Activated CD4-positive, alpha-beta T cell treated with anti-CD3 and anti-CD28 coated beads, Interleukin-2, amount 50 U/mL, for 1 hour (primary cell): Measurements from ENCODE around the gene KCMF1.
A peak's percentile ranks its signal among the peaks of the same experiment; 100 is the strongest.

Source experiments
- DNase-seq: peaks from one replicate; pipeline ENCODE4 v3.0.0-alpha.2; 2020

The KCMF1 gene

GRCh38 chr2:84956334-84957297 lies 14.3 kb upstream of the KCMF1 start:
- DNase-seq, result no peak

GRCh38 chr2:84957771-84958134 lies 13.2 kb upstream of the KCMF1 start:
- no peak for DNase-seq

- DNase-seq, result no peak
Observed at GRCh38 chr2:84958135-84959059, 12.6 kb upstream of the KCMF1 start.

GRCh38 chr2:84959095-84959565 lies 11.8 kb upstream of the KCMF1 start:
- DNase-seq, result no peak

- no peak for DNase-seq
Observed at GRCh38 chr2:84959566-84960506, 11.1 kb upstream of the KCMF1 start.

- no peak for DNase-seq
Observed at GRCh38 chr2:84962917-84963316, 8.0 kb upstream of the KCMF1 start.

GRCh38 chr2:84963323-84963691 lies 7.7 kb upstream of the KCMF1 start:
- no peak for DNase-seq

- no peak for DNase-seq
Observed at GRCh38 chr2:84963692-84964405, 7.1 kb upstream of the KCMF1 start.

GRCh38 chr2:84964406-84965191 lies 6.4 kb upstream of the KCMF1 start:
- DNase-seq, result no peak

GRCh38 chr2:84965192-84965516 lies 5.8 kb upstream of the KCMF1 start:
- DNase-seq, result no peak

- DNase-seq, result no peak
Observed at GRCh38 chr2:84965827-84966226, 5.1 kb upstream of the KCMF1 start.

- no peak for DNase-seq
Observed at GRCh38 chr2:84966731-84967130, 4.2 kb upstream of the KCMF1 start.

- peak; percentile 20 for DNase-seq
Observed at GRCh38 chr2:84969511-84970209, 1.3 kb upstream of the KCMF1 start.

GRCh38 chr2:84970210-84970867 lies 622 bp upstream of the KCMF1 start:
- peak; percentile 40 for DNase-seq

GRCh38 chr2:84971510-84972206 lies 697 bp downstream of the KCMF1 start:
- peak; percentile 69 for DNase-seq

- DNase-seq, result no peak
Observed at GRCh38 chr2:84972207-84972783, 1.3 kb downstream of the KCMF1 start.

GRCh38 chr2:84972932-84973331 lies 2.0 kb downstream of the KCMF1 start:
- DNase-seq, result no peak

- DNase-seq, result no peak
Observed at GRCh38 chr2:84980263-84980983, 9.5 kb downstream of the KCMF1 start.
